Measurements from ENCODE around the gene CCR7. TPM values are rescaled to one million over a fixed set of nuclear protein-coding genes. Genes with fewer than 3 reads are reported as not detected.

CCR7 gene
- total RNA-seq, 6 experiments from 2014 or later: not detected

- no peak for DNase-seq
- Mint-ChIP-seq H3K27ac (peak overlapping the region; percentile 100), H3K4me1 (ENCODE audit: low read depth) (peaks cover 73% of the 10 kb centered on the region), H3K4me3 (peak overlapping the region; percentile 88), H3K9me3 (no peaks in the 10 kb centered on the region), H3K27me3 (ENCODE audit: insufficient read depth) (peaks cover 9% of the 10 kb centered on the region), H3K36me3 (ENCODE audit: low read depth) (peaks cover 8% of the 10 kb centered on the region; the same call in 1 of the 2 replicates)
- TF ChIP-seq CTCF (IDR thresholded peaks at IDR 0.05): no peak
Observed at GRCh38 chr17:40552806-40553693, 12.2 kb downstream of the CCR7 start.

- DNase-seq: peak; percentile 97
- Mint-ChIP-seq H3K4me1 (ENCODE audit: low read depth) (peaks cover 79% of the 10 kb centered on the region), H3K27ac (peak overlapping the region; percentile 100), H3K27me3 (ENCODE audit: insufficient read depth) (peaks cover 9% of the 10 kb centered on the region), H3K4me3 (peak overlapping the region; percentile 88), H3K36me3 (ENCODE audit: low read depth) (peaks cover 8% of the 10 kb centered on the region; the same call in 1 of the 2 replicates), H3K9me3 (no peaks in the 10 kb centered on the region)
- TF ChIP-seq CTCF (IDR thresholded peaks at IDR 0.05): peak; percentile 33; the same call in 1 of the 2 replicates
Observed at GRCh38 chr17:40551879-40552768, 13.1 kb downstream of the CCR7 start.

- Mint-ChIP-seq H3K4me3 (peak overlapping the region; percentile 88), H3K27ac (peak overlapping the region; percentile 100)
Observed at GRCh38 chr17:40551091-40551878, 14.0 kb downstream of the CCR7 start.

GRCh38 chr17:40550608-40551007 lies 14.7 kb downstream of the CCR7 start:
- H3K4me1 Mint-ChIP-seq (ENCODE audit: low read depth): peaks cover 74% of the 10 kb centered on the region
- DNase-seq: peak; percentile 44
- H3K27me3 Mint-ChIP-seq (ENCODE audit: insufficient read depth): peaks cover 9% of the 10 kb centered on the region
- peak overlapping the region; percentile 88 for H3K4me3 Mint-ChIP-seq
- no peaks in the 10 kb centered on the region for H3K9me3 Mint-ChIP-seq
- peaks cover 8% of the 10 kb centered on the region; the same call in 1 of the 2 replicates for H3K36me3 Mint-ChIP-seq (ENCODE audit: low read depth)
- peak overlapping the region; percentile 100 for H3K27ac Mint-ChIP-seq
- TF ChIP-seq CTCF (IDR thresholded peaks at IDR 0.05): no peak

More at GRCh38 chr17:40551091-40551878, 14.0 kb downstream of the CCR7 start:
- DNase-seq: peak; percentile 95
- Mint-ChIP-seq H3K36me3 (ENCODE audit: low read depth) (peaks cover 8% of the 10 kb centered on the region; the same call in 1 of the 2 replicates), H3K4me1 (ENCODE audit: low read depth) (peaks cover 74% of the 10 kb centered on the region), H3K9me3 (no peaks in the 10 kb centered on the region), H3K27me3 (ENCODE audit: insufficient read depth) (peaks cover 9% of the 10 kb centered on the region)
- no peak for TF ChIP-seq CTCF (IDR thresholded peaks at IDR 0.05)

Measured in HFFc6 (cell line).